HG02981 (cell line): ENCODE results near the gene IRF2BPL.

Experiments used
- ATAC-seq: cut with Tn5 transposase; IDR thresholded peaks from one replicate; pipeline ENCODE4 v1.9.1; 2021; ENCODE audit warnings: mild to moderate bottlenecking, moderate library complexity; ENCODE audit not compliant: unreplicated experiment

The IRF2BPL gene

GRCh38 chr14:77028384-77029231 lies at the start of gene IRF2BPL:
Gene IRF2BPL, minus strand, starts transcription at chr14:77028708. Its CDS starts 916 bp downstream, at chr14:77027792.
- peak; percentile 76 for ATAC-seq

- no peak for ATAC-seq
Measured at GRCh38 chr14:77077040-77077439, 48.5 kb upstream of the IRF2BPL start.

- no peak for ATAC-seq
Measured at GRCh38 chr14:77076113-77076631, 47.7 kb upstream of the IRF2BPL start.

- no peak for ATAC-seq
Measured at GRCh38 chr14:77074969-77075368, 46.5 kb upstream of the IRF2BPL start.

- no peak for ATAC-seq
Measured at GRCh38 chr14:77071938-77072388, 43.5 kb upstream of the IRF2BPL start.

- no peak for ATAC-seq
Measured at GRCh38 chr14:77069551-77069950, 41.0 kb upstream of the IRF2BPL start.

GRCh38 chr14:77068517-77069200 lies 40.2 kb upstream of the IRF2BPL start:
- no peak for ATAC-seq

GRCh38 chr14:77067632-77068516 lies 39.4 kb upstream of the IRF2BPL start:
- ATAC-seq, result no peak

GRCh38 chr14:77066578-77067172 lies 38.2 kb upstream of the IRF2BPL start:
- no peak for ATAC-seq

GRCh38 chr14:77065851-77066577 lies 37.5 kb upstream of the IRF2BPL start:
- ATAC-seq, result no peak

- ATAC-seq, result no peak
Measured at GRCh38 chr14:77064521-77065178, 36.1 kb upstream of the IRF2BPL start.

GRCh38 chr14:77063571-77064171 lies 35.2 kb upstream of the IRF2BPL start:
- no peak for ATAC-seq

- ATAC-seq, result no peak
Measured at GRCh38 chr14:77062261-77062660, 33.8 kb upstream of the IRF2BPL start.

GRCh38 chr14:77061630-77062257 lies 33.2 kb upstream of the IRF2BPL start:
- ATAC-seq, result no peak

GRCh38 chr14:77059276-77059915 lies 30.9 kb upstream of the IRF2BPL start:
- ATAC-seq, result no peak

GRCh38 chr14:77058785-77059184 lies 30.3 kb upstream of the IRF2BPL start:
- ATAC-seq, result no peak

GRCh38 chr14:77058117-77058516 lies 29.6 kb upstream of the IRF2BPL start:
- ATAC-seq, result no peak

GRCh38 chr14:77055981-77056380 lies 27.5 kb upstream of the IRF2BPL start:
- ATAC-seq, result no peak
